HEK293T (cell line): ENCODE results near the gene GALNS.

Experiments
- BHLHE40 ChIP-seq: fragments of 450-650 bp; IDR thresholded peaks from 2 replicates; pipeline ENCODE4 v1.6.1; 2016; ENCODE audit warnings: mild to moderate bottlenecking, moderate library complexity, borderline replicate concordance
- ELF4 ChIP-seq: fragments of 450-650 bp; IDR thresholded peaks from 2 replicates; pipeline ENCODE4 v1.6.1; 2017; ENCODE audit warnings: antibody characterized with exemption
- LEF1 ChIP-seq: fragments of 450-650 bp; IDR thresholded peaks from 2 replicates; pipeline ENCODE4 v1.6.1; 2017; ENCODE audit warnings: mild to moderate bottlenecking, borderline replicate concordance
- PKNOX1 ChIP-seq: fragments of 450-650 bp; IDR thresholded peaks from 2 replicates; pipeline ENCODE4 v1.6.1; 2016
- SUZ12 ChIP-seq: fragments of 450-650 bp; IDR thresholded peaks from 2 replicates; pipeline ENCODE4 v1.6.1; 2016; ENCODE audit warnings: mild to moderate bottlenecking
- TARDBP ChIP-seq: fragments of 450-650 bp; IDR thresholded peaks from 2 replicates; pipeline ENCODE4 v1.6.1; 2016
- ZNF384 ChIP-seq: fragments of 450-650 bp; IDR thresholded peaks from 2 replicates; pipeline ENCODE4 v1.6.1; 2016

- TF ChIP-seq LEF1 (no peak), ELF4 (no peak), ZNF384 (no peak), TARDBP (no peak), PKNOX1 (no peak), SUZ12 (no peak), BHLHE40 (no peak)
Observed at GRCh38 chr16:88789594-88789993, 67.2 kb downstream of the GALNS start.
